LNCAP (cell line): ENCODE data around the gene PTBP3.

Experiments
- TF ChIP-seq, protein P1 (sequence below): fragments of 450-650 bp; IDR thresholded peaks from 2 replicates; pipeline ENCODE4 v1.5.1; 2017; ENCODE audit warnings: mild to moderate bottlenecking

Gene PTBP3

DNA sequence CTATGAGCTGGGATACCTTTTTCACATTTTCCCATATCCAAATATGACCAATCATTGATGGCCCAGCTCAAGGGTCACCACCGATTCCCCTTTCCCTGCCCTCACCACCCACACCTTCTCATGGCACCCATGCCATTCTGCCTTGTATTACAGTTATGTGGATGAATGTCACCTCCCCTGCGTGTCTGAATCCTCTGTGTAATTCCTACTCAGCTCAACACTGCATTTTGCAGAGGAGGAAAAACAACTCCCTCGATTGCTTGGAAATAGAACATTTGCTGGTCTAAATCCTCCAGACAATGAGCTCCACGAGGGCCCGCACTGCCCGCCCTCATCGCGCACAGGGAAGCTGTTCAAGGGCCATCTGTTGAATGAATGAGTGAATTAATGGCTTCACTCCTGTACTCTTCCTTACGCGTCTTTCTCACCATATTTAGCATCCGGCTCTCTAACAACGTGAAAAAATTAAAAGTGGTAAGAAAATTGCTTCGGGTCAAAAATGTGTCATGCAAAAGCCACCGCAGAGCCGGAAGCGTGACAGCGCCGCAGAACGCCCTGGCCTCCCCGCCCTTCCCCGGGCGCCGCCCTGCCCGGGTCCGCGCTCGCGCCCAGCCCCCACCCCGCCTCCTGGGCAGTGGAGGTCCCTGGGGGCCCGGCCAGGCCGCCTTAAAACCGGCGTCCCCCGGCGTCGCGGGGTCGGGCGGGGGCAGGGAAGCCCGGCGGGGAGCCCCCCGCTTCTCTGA lies 159.0 kb downstream of the PTBP3 start:
- TF ChIP-seq, protein P1, sequence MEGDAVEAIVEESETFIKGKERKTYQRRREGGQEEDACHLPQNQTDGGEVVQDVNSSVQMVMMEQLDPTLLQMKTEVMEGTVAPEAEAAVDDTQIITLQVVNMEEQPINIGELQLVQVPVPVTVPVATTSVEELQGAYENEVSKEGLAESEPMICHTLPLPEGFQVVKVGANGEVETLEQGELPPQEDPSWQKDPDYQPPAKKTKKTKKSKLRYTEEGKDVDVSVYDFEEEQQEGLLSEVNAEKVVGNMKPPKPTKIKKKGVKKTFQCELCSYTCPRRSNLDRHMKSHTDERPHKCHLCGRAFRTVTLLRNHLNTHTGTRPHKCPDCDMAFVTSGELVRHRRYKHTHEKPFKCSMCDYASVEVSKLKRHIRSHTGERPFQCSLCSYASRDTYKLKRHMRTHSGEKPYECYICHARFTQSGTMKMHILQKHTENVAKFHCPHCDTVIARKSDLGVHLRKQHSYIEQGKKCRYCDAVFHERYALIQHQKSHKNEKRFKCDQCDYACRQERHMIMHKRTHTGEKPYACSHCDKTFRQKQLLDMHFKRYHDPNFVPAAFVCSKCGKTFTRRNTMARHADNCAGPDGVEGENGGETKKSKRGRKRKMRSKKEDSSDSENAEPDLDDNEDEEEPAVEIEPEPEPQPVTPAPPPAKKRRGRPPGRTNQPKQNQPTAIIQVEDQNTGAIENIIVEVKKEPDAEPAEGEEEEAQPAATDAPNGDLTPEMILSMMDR = no peak

DNA sequence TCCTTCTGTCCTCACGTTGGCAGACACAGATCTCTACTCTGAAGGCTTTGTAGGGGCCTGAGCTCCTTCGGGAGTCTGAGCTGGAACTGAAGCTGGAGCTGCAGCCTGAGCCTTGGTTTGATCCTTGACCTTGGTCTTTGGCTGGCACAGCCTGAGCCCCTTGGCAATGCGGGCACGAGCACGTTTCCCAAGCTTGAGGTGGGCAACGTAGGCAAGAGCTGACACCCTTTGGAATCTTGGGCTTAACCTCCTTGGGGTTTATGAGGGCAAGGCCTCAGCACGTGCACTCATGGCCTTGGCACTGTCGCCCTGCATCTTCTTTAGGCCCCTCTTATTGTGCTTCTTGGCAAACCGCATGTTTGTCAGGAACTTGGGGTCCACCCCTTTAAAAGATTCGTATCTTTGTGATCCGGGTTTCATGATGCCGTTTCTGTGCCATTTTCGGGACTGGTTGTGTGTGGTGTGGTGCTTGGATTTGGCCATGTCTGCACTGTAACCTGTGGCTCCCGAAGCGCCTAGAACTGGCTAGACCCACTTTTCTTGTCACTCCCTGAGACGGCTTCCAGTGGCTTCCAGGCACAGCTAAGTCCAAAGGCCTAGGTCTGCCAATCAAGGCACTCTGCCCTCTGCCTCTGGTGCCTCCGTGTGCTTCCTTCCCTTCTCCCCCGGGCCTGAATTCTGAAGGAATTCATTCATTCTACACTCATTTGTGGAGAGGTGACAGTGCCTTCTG lies 159.8 kb downstream of the PTBP3 start:
- TF ChIP-seq, protein P1 = no peak

DNA sequence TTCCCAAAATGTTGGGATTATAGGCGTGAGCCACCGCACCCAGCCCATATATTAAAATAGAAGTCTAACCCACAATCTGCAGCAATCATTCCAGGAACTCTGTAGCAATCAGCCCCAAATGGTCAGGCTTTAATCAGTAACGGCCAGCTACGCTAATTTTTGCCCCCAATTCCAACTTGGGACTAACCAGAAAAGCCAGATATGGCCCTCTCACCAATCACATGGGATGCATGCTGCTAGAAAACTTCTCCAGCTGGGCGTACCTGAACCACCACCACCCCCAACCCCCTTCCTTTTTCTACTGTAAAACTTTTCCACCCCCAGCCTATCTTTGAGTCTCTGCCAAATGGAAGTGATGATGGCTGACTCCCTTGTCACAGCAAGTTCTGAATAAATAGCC lies 162.5 kb downstream of the PTBP3 start:
- TF ChIP-seq, protein P1 = no peak

DNA sequence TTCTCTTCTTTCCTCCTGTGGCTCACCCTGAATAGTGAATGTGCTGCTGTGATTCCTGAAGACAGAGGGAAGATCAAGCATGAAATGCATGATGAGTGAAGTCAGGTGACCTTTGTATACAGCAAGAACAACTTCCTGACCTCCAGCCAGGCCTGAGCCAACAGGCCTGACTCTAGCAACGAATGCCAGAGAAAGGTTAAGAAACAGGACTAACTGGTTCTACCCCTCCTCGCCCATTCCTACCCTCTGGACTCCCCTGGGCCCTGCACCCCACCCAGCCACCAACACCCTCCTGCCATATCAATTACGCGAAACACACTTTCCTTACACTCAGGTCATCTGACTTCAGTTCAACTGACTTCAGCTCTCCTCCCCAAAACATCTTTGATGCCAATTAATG lies 163.2 kb downstream of the PTBP3 start:
- TF ChIP-seq, protein P1 = no peak

DNA sequence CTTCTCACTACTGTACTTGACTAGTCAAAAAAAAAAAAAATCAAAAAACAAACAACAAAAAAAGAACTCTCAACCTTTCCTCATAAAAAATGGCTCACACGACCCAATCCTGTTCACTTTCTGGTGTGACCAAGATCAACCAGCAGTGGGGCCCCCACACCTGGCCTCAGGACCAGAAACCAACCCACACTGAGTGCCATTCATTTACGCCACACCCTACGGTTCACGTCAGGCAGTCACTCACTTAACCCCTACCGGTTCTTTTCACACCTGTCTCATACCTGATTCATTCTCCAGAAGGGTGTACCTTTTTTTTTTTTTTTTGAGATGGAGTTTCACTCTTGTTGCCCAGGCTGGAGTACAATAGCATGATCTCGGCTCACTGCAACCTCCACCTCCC lies 164.1 kb downstream of the PTBP3 start:
- TF ChIP-seq, protein P1 = no peak

DNA sequence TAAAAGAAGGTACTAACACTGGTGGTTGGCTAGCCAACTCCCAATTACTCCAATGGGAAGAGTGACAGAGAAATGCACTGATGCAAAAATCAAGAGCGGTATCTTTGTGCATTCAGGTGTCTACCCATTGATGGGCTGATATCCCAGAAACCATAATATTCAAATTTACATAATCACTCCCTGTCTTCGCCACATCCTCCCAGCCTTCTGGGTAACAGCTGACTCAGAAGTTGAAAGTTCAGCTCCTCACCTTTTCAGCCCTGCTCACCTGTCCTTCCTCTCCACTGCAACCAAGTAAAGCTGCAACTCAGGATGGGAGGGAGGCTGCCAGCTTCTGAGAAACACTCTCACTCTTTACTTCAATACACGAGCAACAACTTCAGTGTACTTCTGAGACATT lies 165.2 kb downstream of the PTBP3 start:
- TF ChIP-seq, protein P1 = no peak
